Hepatocyte (in vitro differentiated cells): Measurements from ENCODE around the gene CFAP77.

Experiments
- CTCF ChIP-seq: fragments of 200-600 bp; sonication (generic); IDR thresholded peaks from 2 replicates; pipeline ENCODE4 v1.5.1; 2016; ENCODE audit warnings: antibody characterized with exemption, mild to moderate bottlenecking; ENCODE audit not compliant: poor library complexity
- EZH2 ChIP-seq: fragments of 200-600 bp; sonication (generic); IDR thresholded peaks from 2 replicates; pipeline ENCODE4 v1.6.1; 2016; ENCODE audit warnings: antibody characterized with exemption, mild to moderate bottlenecking, borderline replicate concordance
- EZH2phosphoT487 ChIP-seq: fragments of 200-600 bp; sonication (generic); IDR thresholded peaks from one replicate; pipeline ENCODE4 v1.6.1; 2018; ENCODE audit warnings: antibody characterized with exemption, mild to moderate bottlenecking, low read depth, moderate library complexity; ENCODE audit not compliant: unreplicated experiment, severe bottlenecking

GRCh38 chr9:132556235-132556634 is 146.2 kb downstream of the CFAP77 start:
- TF ChIP-seq CTCF = no peak
- TF ChIP-seq EZH2 = no peak
- TF ChIP-seq EZH2phosphoT487 = no peak
